Adrenal gland (tissue), 12 donors: Measurements from ENCODE around the gene STARD9. TPM values are rescaled to one million over a fixed set of nuclear protein-coding genes. Genes with fewer than 3 reads are reported as not detected.
"Not testable (repeated sequence)": the region's sequence is repeated elsewhere in the genome, so short reads cannot be mapped to it uniquely, and the experiment has no call there.

Source experiments
- DNase-seq, 7 donors: peaks; one replicate each; pipeline ENCODE4 v3.0.0-alpha.2; 2019 to 2020
- H3K27ac ChIP-seq, 5 donors: fragments of 200-600 bp; sonication (generic) in 4 of 5; 1 replicate in 3 of 5; 2 replicates in 2 of 5; pipeline versions ENCODE4 v1.5.1 to v1.8.0; 2016 to 2020; ENCODE audit warnings: mild to moderate bottlenecking in 1 of 5
- H3K27me3 ChIP-seq: fragments of 200-600 bp; 2 replicates; pipeline ENCODE4 v1.8.0; 2021
- H3K36me3 ChIP-seq, 2 donors: fragments of 200-600 bp; replicated peaks in 1 of 2; 1 replicate in 1 of 2; 2 replicates in 1 of 2; pipeline versions ENCODE4 v1.5.1 to v1.8.0; 2018 to 2022
- H3K4me1 ChIP-seq, 2 donors: fragments of 200-600 bp; replicated peaks in 1 of 2; 1 replicate in 1 of 2; 2 replicates in 1 of 2; pipeline versions ENCODE4 v1.5.1 to v1.8.0; 2018 to 2021
- H3K4me3 ChIP-seq, 4 donors: fragments of 200-600 bp; sonication (generic) in 3 of 4; one replicate each; pipeline ENCODE4 v1.5.1; 2016 to 2018
- H3K9me3 ChIP-seq, 3 donors: fragments of 200-600 bp; sonication (generic) in 1 of 3; replicated peaks in 1 of 3; 1 replicate in 2 of 3; 2 replicates in 1 of 3; pipeline versions ENCODE4 v1.5.1 to v1.8.0; 2016 to 2021
- CTCF ChIP-seq, 6 experiments: fragments of 450-650 bp in 4 of 6; fragments of 200-600 bp in 2 of 6; sonication (generic) in 1 of 6; IDR thresholded peaks; 1 replicate in 5 of 6; 2 replicates in 1 of 6; pipeline versions ENCODE4 v1.5.1 to v1.8.0; 2016 to 2021; ENCODE audit warnings: antibody characterized with exemption in 6 of 6, mild to moderate bottlenecking in 2 of 6, moderate library complexity in 1 of 6
- POLR2A ChIP-seq, 2 donors: fragments of 450-650 bp; IDR thresholded peaks; one replicate each; pipeline ENCODE4 v1.6.1; 2017; ENCODE audit warnings: antibody characterized with exemption in 2 of 2, mild to moderate bottlenecking in 2 of 2, moderate library complexity in 1 of 2
- WGBS, 4 donors: extraction: QIAGEN DNeasy Blood & Tissue Kit in 2 of 4; methylation state at CpG; one replicate each; pipeline versions ENCODE4 v1.1.5 to v1.1.7; 2013 to 2017; 5-methylcytosine and 5-hydroxymethylcytosine counted together
- intact Hi-C, 2 donors: fragments of 100-400 bp; cut with DNase I; formaldehyde crosslinking; loops; one replicate each; pipeline versions ENCODE4 v1.14.1 to v1.15.0; 2022 to 2023
- polyA plus RNA-seq, 3 donors: library from polyadenylated mRNA; stranded (reverse); fragments of 200-250 nt in 2 of 3; fragments of 350-450 nt in 1 of 3; fragmentation: Illumina TruSeq in 1 of 3; extraction: RNeasy Lipid Tissue Mini Kit (QIAGEN cat#74804) in 1 of 3; gene quantifications; one replicate each; pipeline ENCODE4 v1.2.3, GENCODE V29; 2013 to 2014
- total RNA-seq, 9 donors: library from RNA; depleted of rRNA in 4 of 9; stranded (reverse); fragments of >200 nt in 4 of 9; fragments of 120-200 nt in 1 of 9; fragmentation: NEBNext Ultra II Directional in 1 of 9; extraction: Animal tissue kit (Norgen Biotek cat#: 25700) in 1 of 9; gene quantifications; one replicate each; pipeline versions ENCODE4 v1.1.0 to v1.2.4, GENCODE V29; 2013 to 2023
- donor health status: healthy with polysubstance abuse.
- donor health status: Bipolar disorder and iron deficiency.
- donor health status: DM: yes; HTN: yes; CAD: no.
- donor health status: DM: no; HTN: no; CAD: no.
- donor health status: DM: no; HTN: no; CAD: no.
- donor health status: DM: yes; HTN: yes; CAD: no.

STARD9 gene
- total and polyA plus RNA-seq, 12 donors: 0.71 to 8.7 (median 3.5) TPM

GRCh38 chr15:42674472-42674871 lies 99.1 kb downstream of the STARD9 start:
- Histone ChIP-seq H3K36me3 (peaks cover 0 to 5% of the 10 kb centered on the region in 2 donors), H3K27ac (no peak overlapping the region), H3K9me3 (no peaks in the 10 kb centered on the region), H3K4me1 (no peaks in the 10 kb centered on the region), H3K27me3 (no peaks in the 10 kb centered on the region), H3K4me3 (no peak overlapping the region)
- TF ChIP-seq POLR2A (IDR thresholded peaks at IDR 0.05) (no peak), CTCF (IDR thresholded peaks at IDR 0.05) (no peak)
- intact Hi-C loops: no loop called here
- DNase-seq: no peak
- WGBS, 4 donors: 84 to 96% (median 92%) methylated on average over 6 of the region's 6 CpGs

GRCh38 chr15:42675021-42675420 lies 99.6 kb downstream of the STARD9 start:
- TF ChIP-seq POLR2A (IDR thresholded peaks at IDR 0.05) (no peak), CTCF (IDR thresholded peaks at IDR 0.05) (no peak)
- Histone ChIP-seq H3K4me1 (no peaks in the 10 kb centered on the region), H3K27ac (no peak overlapping the region), H3K36me3 (peaks cover 0 to 4% of the 10 kb centered on the region in 2 donors), H3K9me3 (no peaks in the 10 kb centered on the region), H3K27me3 (no peaks in the 10 kb centered on the region), H3K4me3 (no peak overlapping the region)
- no peak for DNase-seq
- intact Hi-C loops: no loop called here
- 90 to 96% (median 92%) methylated on average over 1 of the region's 1 CpG for WGBS, 4 donors

- no peaks in the 10 kb centered on the region for H3K9me3 ChIP-seq
- H3K27ac ChIP-seq: no peak overlapping the region
- intact Hi-C loops: no loop called here
- 88 to 91% (median 89%) methylated on average over 7 of the region's 7 CpGs for WGBS, 4 donors
- no peaks in the 10 kb centered on the region for H3K27me3 ChIP-seq
- H3K36me3 ChIP-seq: peaks cover 0 to 10% of the 10 kb centered on the region in 2 donors
- no peaks in the 10 kb centered on the region for H3K4me1 ChIP-seq
- TF ChIP-seq CTCF (IDR thresholded peaks at IDR 0.05) (no peak), POLR2A (IDR thresholded peaks at IDR 0.05) (no peak)
- DNase-seq: no peak
- no peak overlapping the region for H3K4me3 ChIP-seq
These were observed 104.1 kb downstream of the STARD9 start for GRCh38 chr15:42679285-42680141.

- H3K36me3 ChIP-seq, intact Hi-C loops, H3K27me3 ChIP-seq, H3K4me3 ChIP-seq, DNase-seq, H3K9me3 ChIP-seq, H3K27ac ChIP-seq, H3K4me1 ChIP-seq: not testable (repeated sequence)
- 92 to 97% (median 95%) methylated on average over 5 of the region's 5 CpGs for WGBS, 4 donors
These were observed 104.7 kb downstream of the STARD9 start for GRCh38 chr15:42680142-42680482.

GRCh38 chr15:42681119-42681518 lies 105.7 kb downstream of the STARD9 start:
- H3K36me3 ChIP-seq: peaks cover 0 to 10% of the 10 kb centered on the region in 2 donors
- 96 to 97% (median 97%) methylated on average over 6 of the region's 6 CpGs for WGBS, 4 donors

More at GRCh38 chr15:42681119-42681518, 105.7 kb downstream of the STARD9 start:
- intact Hi-C loops: no loop called here
- no peak overlapping the region for H3K27ac ChIP-seq
- TF ChIP-seq POLR2A (IDR thresholded peaks at IDR 0.05): no peak
- no peak for TF ChIP-seq CTCF (IDR thresholded peaks at IDR 0.05)
- no peaks in the 10 kb centered on the region for H3K9me3 ChIP-seq
- H3K4me3 ChIP-seq: no peak overlapping the region
- H3K27me3 ChIP-seq: no peaks in the 10 kb centered on the region
- H3K4me1 ChIP-seq: no peaks in the 10 kb centered on the region
- no peak for DNase-seq
